ENCODE measurements around the gene COIL. TPM values are rescaled to one million over a fixed set of nuclear protein-coding genes. Genes with fewer than 3 reads are reported as not detected.

COIL gene
- total RNA-seq, 2 donors from 2014 or later, result 5.0 to 9.9 TPM

- Histone ChIP-seq H3K4me1 (ENCODE audit: control insufficient read depth in 1 of 2, low read depth in 2 of 2) (peaks cover 14% of the 10 kb centered on the region in 2 donors), H3K27me3 (replicated peaks; ENCODE audit: insufficient read depth) (no peaks in the 10 kb centered on the region), H3K9me3 (no peaks in the 10 kb centered on the region), H3K4me3 (no peak overlapping the region), H3K27ac (no peak overlapping the region), H3K36me3 (no peaks in the 10 kb centered on the region)
- TF ChIP-seq CTCF (IDR thresholded peaks at IDR 0.05), result no peak
- no peak for ATAC-seq (ENCODE audit: insufficient number of reproducible peaks, low FRiP score, low read depth)
- no peak for DNase-seq (ENCODE audit: low spot score)
Measured at GRCh38 chr17:56919717-56920116, 41.1 kb downstream of the COIL start.

GRCh38 chr17:56918916-56919315, 41.9 kb downstream of the COIL start:
- TF ChIP-seq CTCF (IDR thresholded peaks at IDR 0.05), result no peak

GRCh38 chr17:56917559-56918296, 43.1 kb downstream of the COIL start:
- H3K4me1 ChIP-seq (ENCODE audit: control insufficient read depth in 1 of 2, low read depth in 2 of 2), result peaks cover 14 to 16% of the 10 kb centered on the region in 2 donors
- DNase-seq (ENCODE audit: low spot score) (no peak), ATAC-seq (ENCODE audit: insufficient number of reproducible peaks, low FRiP score, low read depth) (no peak)
- H3K27me3 ChIP-seq (replicated peaks; ENCODE audit: insufficient read depth), result no peaks in the 10 kb centered on the region
- H3K9me3 ChIP-seq, result no peaks in the 10 kb centered on the region
- H3K36me3 ChIP-seq, result no peaks in the 10 kb centered on the region
- no peak overlapping the region for H3K27ac ChIP-seq
- TF ChIP-seq CTCF (IDR thresholded peaks at IDR 0.05), result no peak
- no peak overlapping the region for H3K4me3 ChIP-seq

More at GRCh38 chr17:56918916-56919315, 41.9 kb downstream of the COIL start:
- H3K36me3 ChIP-seq, result no peaks in the 10 kb centered on the region
- H3K27ac ChIP-seq, result no peak overlapping the region
- no peaks in the 10 kb centered on the region for H3K27me3 ChIP-seq (replicated peaks; ENCODE audit: insufficient read depth)
- DNase-seq (ENCODE audit: low spot score) (no peak), ATAC-seq (ENCODE audit: insufficient number of reproducible peaks, low FRiP score, low read depth) (no peak)
- no peaks in the 10 kb centered on the region for H3K9me3 ChIP-seq
- peaks cover 14% of the 10 kb centered on the region in 2 donors for H3K4me1 ChIP-seq (ENCODE audit: control insufficient read depth in 1 of 2, low read depth in 2 of 2)
- H3K4me3 ChIP-seq, result no peak overlapping the region

- H3K27ac ChIP-seq, result peak overlapping the region; percentile 84 to 86
- peak overlapping the region; percentile 88 for H3K4me3 ChIP-seq
- TF ChIP-seq CTCF (IDR thresholded peaks at IDR 0.05), result no peak
- ATAC-seq (ENCODE audit: insufficient number of reproducible peaks, low FRiP score, low read depth), result no peak
- DNase-seq (ENCODE audit: low spot score), result no peak
- H3K4me1 ChIP-seq (ENCODE audit: control insufficient read depth in 1 of 2, low read depth in 2 of 2), result peaks cover 22 to 36% of the 10 kb centered on the region in 2 donors
- H3K27me3 ChIP-seq (replicated peaks; ENCODE audit: insufficient read depth), result no peaks in the 10 kb centered on the region
- H3K9me3 ChIP-seq, result no peaks in the 10 kb centered on the region
- H3K36me3 ChIP-seq, result no peaks in the 10 kb centered on the region
Measured at GRCh38 chr17:56914581-56915273, 46.1 kb downstream of the COIL start.

GRCh38 chr17:56913867-56914580, 46.8 kb downstream of the COIL start, which contains the start of gene TRIM25:
Gene TRIM25 (minus strand): TSS chr17:56914049. CDS start chr17:56913988, 61 bp downstream.
- TF ChIP-seq CTCF (IDR thresholded peaks at IDR 0.05), result no peak
- H3K27me3 ChIP-seq (replicated peaks; ENCODE audit: insufficient read depth), result no peaks in the 10 kb centered on the region
- H3K4me1 ChIP-seq (ENCODE audit: control insufficient read depth in 1 of 2, low read depth in 2 of 2), result peaks cover 22 to 36% of the 10 kb centered on the region in 2 donors
- peak; percentile 87 for ATAC-seq (ENCODE audit: insufficient number of reproducible peaks, low FRiP score, low read depth)
- peaks cover under 1% of the 10 kb centered on the region for H3K36me3 ChIP-seq
- H3K9me3 ChIP-seq, result no peaks in the 10 kb centered on the region
- peak within 1 kb of the TSS; percentile 88 for H3K4me3 ChIP-seq
- H3K27ac ChIP-seq, result peak within 1 kb of the TSS; percentile 84 to 86
- DNase-seq (ENCODE audit: low spot score), result peak; percentile 83
